Smooth muscle cell (in vitro differentiated cells): ENCODE data around the gene RIMS3. TPM values are rescaled to one million over a fixed set of nuclear protein-coding genes. Genes with fewer than 3 reads are reported as not detected.

Source experiments
- DNase-seq: peaks from one replicate; lab custom pipeline; 2025; ENCODE audit not compliant: unreplicated experiment; lab: John Stamatoyannopoulos, UW
- H2AFZ ChIP-seq: fragments of 200-600 bp; sonication (generic); 2 replicates; pipeline ENCODE4 v1.6.0; 2016; ENCODE audit warnings: antibody characterized with exemption, low read depth, mild to moderate bottlenecking
- H3F3A ChIP-seq: fragments of 200-600 bp; sonication (generic); 2 replicates; pipeline ENCODE4 v1.6.0; 2017; ENCODE audit warnings: antibody characterized with exemption, low read depth
- H3K27ac ChIP-seq: fragments of 200-600 bp; sonication (generic); 2 replicates; pipeline ENCODE4 v1.5.1; 2016; ENCODE audit warnings: low read depth, mild to moderate bottlenecking
- H3K27me3 ChIP-seq: fragments of 200-600 bp; sonication (generic); 2 replicates; pipeline ENCODE4 v1.6.1; 2016; ENCODE audit warnings: low read depth, mild to moderate bottlenecking
- H3K36me3 ChIP-seq: fragments of 200-600 bp; sonication (generic); 2 replicates; pipeline ENCODE4 v1.5.1; 2016; ENCODE audit warnings: low read depth
- H3K4me1 ChIP-seq: fragments of 200-600 bp; sonication (generic); 2 replicates; pipeline ENCODE4 v1.5.1; 2016; ENCODE audit warnings: low read depth
- H3K4me2 ChIP-seq: fragments of 200-600 bp; sonication (generic); 2 replicates; pipeline ENCODE4 v1.6.0; 2016; ENCODE audit warnings: mild to moderate bottlenecking
- H3K4me3 ChIP-seq: fragments of 200-600 bp; sonication (generic); 2 replicates; pipeline ENCODE4 v1.5.1; 2016; ENCODE audit warnings: mild to moderate bottlenecking
- H3K79me2 ChIP-seq: fragments of 200-600 bp; sonication (generic); 2 replicates; pipeline ENCODE4 v1.6.0; 2016; ENCODE audit warnings: low read depth, mild to moderate bottlenecking
- H3K9ac ChIP-seq: fragments of 200-600 bp; sonication (generic); 2 replicates; pipeline ENCODE4 v1.6.0; 2016; ENCODE audit warnings: low read depth
- H3K9me3 ChIP-seq: fragments of 200-600 bp; sonication (generic); replicated peaks from 2 replicates; pipeline ENCODE4 v1.5.1; 2016; ENCODE audit warnings: low read depth
- H4K20me1 ChIP-seq: fragments of 200-600 bp; sonication (generic); 2 replicates; pipeline ENCODE4 v1.6.0; 2016; ENCODE audit warnings: low read depth
- WGBS: methylation state at CpG from one replicate; pipeline ENCODE4 v1.1.7; 2016; ENCODE audit warnings: low lambda C conversion rate; 5-methylcytosine and 5-hydroxymethylcytosine counted together
- polyA plus RNA-seq: library from polyadenylated mRNA; unstranded; fragments of >200 nt; fragmentation: Nextera tagmentation; extraction: Ambion mirVana; gene quantifications from 2 replicates; pipeline ENCODE4 v1.2.1, GENCODE V29; 2016
- total RNA-seq: library from RNA; depleted of rRNA; stranded (reverse); fragments of >200 nt; gene quantifications from 2 replicates; pipeline ENCODE4 v1.2.3, GENCODE V29; 2014
- TF ChIP-seq, protein P1 (sequence below): fragments of 200-600 bp; sonication (generic); IDR thresholded peaks from 2 replicates; pipeline ENCODE4 v1.5.1; 2017; ENCODE audit warnings: borderline replicate concordance, mild to moderate bottlenecking, antibody characterized with exemption; ENCODE audit not compliant: insufficient read depth, poor library complexity, severe bottlenecking

The RIMS3 gene
- total and polyA plus RNA-seq, 2 experiments from 2014 or later, result 0.33 to 2.6 TPM

- Histone ChIP-seq H3K79me2 (no peaks in the 10 kb centered on the region), H3K4me2 (no peak overlapping the region), H3K4me1 (no peaks in the 10 kb centered on the region), H3K4me3 (no peak overlapping the region), H4K20me1 (no peaks in the 10 kb centered on the region), H3K27me3 (no peaks in the 10 kb centered on the region), H2AFZ (no peak overlapping the region), H3K9me3 (no peaks in the 10 kb centered on the region), H3K27ac (no peak overlapping the region), H3K9ac (no peak overlapping the region), H3K36me3 (no peaks in the 10 kb centered on the region), H3F3A (no peaks in the 10 kb centered on the region)
- TF ChIP-seq, protein P1, sequence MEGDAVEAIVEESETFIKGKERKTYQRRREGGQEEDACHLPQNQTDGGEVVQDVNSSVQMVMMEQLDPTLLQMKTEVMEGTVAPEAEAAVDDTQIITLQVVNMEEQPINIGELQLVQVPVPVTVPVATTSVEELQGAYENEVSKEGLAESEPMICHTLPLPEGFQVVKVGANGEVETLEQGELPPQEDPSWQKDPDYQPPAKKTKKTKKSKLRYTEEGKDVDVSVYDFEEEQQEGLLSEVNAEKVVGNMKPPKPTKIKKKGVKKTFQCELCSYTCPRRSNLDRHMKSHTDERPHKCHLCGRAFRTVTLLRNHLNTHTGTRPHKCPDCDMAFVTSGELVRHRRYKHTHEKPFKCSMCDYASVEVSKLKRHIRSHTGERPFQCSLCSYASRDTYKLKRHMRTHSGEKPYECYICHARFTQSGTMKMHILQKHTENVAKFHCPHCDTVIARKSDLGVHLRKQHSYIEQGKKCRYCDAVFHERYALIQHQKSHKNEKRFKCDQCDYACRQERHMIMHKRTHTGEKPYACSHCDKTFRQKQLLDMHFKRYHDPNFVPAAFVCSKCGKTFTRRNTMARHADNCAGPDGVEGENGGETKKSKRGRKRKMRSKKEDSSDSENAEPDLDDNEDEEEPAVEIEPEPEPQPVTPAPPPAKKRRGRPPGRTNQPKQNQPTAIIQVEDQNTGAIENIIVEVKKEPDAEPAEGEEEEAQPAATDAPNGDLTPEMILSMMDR, result no peak
- 90% methylated on average over 5 of the region's 5 CpGs for WGBS
- DNase-seq, result no peak
Measured at GRCh38 chr1:40645118-40645680, 20.3 kb downstream of the RIMS3 start.

- no peak for DNase-seq
- WGBS, result 96% methylated on average over 18 of the region's 18 CpGs
- H2AFZ ChIP-seq, result no peak overlapping the region
- no peaks in the 10 kb centered on the region for H4K20me1 ChIP-seq
- H3K4me1 ChIP-seq, result no peaks in the 10 kb centered on the region
- no peaks in the 10 kb centered on the region for H3K79me2 ChIP-seq
- no peak overlapping the region for H3K9ac ChIP-seq
- TF ChIP-seq, protein P1, result no peak
- no peak overlapping the region for H3K27ac ChIP-seq
- H3K36me3 ChIP-seq, result no peaks in the 10 kb centered on the region
- no peaks in the 10 kb centered on the region for H3K27me3 ChIP-seq
- no peak overlapping the region for H3K4me3 ChIP-seq
- H3F3A ChIP-seq, result no peaks in the 10 kb centered on the region
- H3K9me3 ChIP-seq, result no peaks in the 10 kb centered on the region
- H3K4me2 ChIP-seq, result no peak overlapping the region
Measured at GRCh38 chr1:40641601-40642242, 23.8 kb downstream of the RIMS3 start.

DNA sequence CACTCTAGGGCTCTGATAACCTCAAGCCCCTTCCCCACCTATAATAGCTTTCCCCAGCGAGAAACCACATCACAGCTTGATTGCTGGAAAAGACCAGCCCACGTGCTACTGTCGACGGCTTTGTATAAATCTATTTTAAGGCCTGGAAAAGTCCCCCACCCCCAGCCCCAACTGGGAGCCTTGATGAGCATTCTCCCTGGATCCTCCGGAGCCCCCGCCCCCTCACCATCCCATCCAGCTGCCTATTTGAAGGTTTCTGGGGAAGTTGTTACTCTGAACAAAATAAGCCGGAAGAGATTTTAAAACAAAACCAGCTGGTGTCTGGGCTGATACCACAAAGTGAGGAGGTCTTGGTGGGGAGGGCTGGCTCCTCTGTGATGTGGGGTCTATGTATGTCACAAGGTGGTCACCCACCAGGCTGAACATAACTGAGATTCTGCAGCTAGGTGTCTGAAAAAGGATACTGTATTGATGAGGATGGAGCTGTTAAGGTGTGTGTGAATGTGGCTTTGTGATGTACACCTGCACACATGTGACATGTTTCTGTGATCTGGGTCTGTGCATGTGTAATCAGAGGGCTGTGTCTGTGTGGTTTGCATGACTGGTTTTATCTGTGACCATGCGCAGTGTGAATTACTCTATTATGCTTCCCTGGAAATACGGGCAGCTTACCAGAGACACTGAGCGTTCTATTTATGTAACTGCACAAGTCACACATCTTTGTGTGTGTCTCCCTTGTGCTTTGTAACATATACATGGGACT, 25.0 kb downstream of the RIMS3 start:
- Histone ChIP-seq H3F3A (no peaks in the 10 kb centered on the region), H3K4me1 (no peaks in the 10 kb centered on the region), H3K27me3 (no peaks in the 10 kb centered on the region), H3K79me2 (no peaks in the 10 kb centered on the region), H3K36me3 (no peaks in the 10 kb centered on the region), H3K9ac (no peak overlapping the region), H2AFZ (no peak overlapping the region), H4K20me1 (no peaks in the 10 kb centered on the region), H3K9me3 (no peaks in the 10 kb centered on the region), H3K4me3 (no peak overlapping the region), H3K27ac (no peak overlapping the region), H3K4me2 (no peak overlapping the region)
- TF ChIP-seq, protein P1, result no peak
- 64% methylated on average over 10 of the region's 10 CpGs for WGBS
- DNase-seq, result no peak
